ENCODE data around the gene TRIM60. TPM values are rescaled to one million over a fixed set of nuclear protein-coding genes. Genes with fewer than 3 reads are reported as not detected.

TRIM60 gene
- total RNA-seq, 2 experiments from 2014 or later, result not detected

DNA sequence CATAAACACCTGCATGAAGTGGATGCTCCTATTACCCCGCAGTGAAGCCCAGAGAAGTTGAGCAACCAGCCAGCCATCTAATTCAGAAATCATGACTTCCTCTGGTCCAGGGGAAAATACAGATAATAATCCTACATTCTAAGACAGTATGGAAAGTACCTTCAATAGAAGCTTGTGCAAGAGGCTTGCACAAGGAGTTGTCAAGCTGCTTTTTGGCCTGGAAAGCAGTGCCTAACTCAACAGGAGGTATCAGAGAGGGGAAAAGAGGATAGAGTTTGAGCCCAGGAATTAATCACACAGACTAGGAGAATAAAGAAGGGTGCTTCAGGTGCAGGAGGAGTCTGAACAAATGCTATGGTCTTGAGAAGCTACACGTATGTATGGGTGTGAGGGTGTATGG, 54.1 kb downstream of the TRIM60 start:
- Histone ChIP-seq H3K36me3 (ENCODE audit: insufficient read depth, low read length) (peaks cover 52% of the 10 kb centered on the region), H3K9me2 (ENCODE audit: insufficient read depth, low read length) (no peaks in the 10 kb centered on the region), H2AFZ (ENCODE audit: low read length) (no peak overlapping the region), H3K4me3 (ENCODE audit: low read depth, low read length, poor library complexity, severe bottlenecking) (no peak overlapping the region), H4K20me1 (ENCODE audit: insufficient read depth, low read length) (no peaks in the 10 kb centered on the region), H3K4me1 (ENCODE audit: insufficient read depth, low read length, poor library complexity, severe bottlenecking) (no peaks in the 10 kb centered on the region), H3K9me3 (ENCODE audit: low read length) (no peaks in the 10 kb centered on the region), H3K27ac (ENCODE audit: low read depth, low read length, poor library complexity, severe bottlenecking) (no peak overlapping the region), H3K4me2 (ENCODE audit: low read length) (no peak overlapping the region), H3K79me2 (ENCODE audit: insufficient read depth, low read depth, low read length) (no peaks in the 10 kb centered on the region)
- TF ChIP-seq, protein P1, sequence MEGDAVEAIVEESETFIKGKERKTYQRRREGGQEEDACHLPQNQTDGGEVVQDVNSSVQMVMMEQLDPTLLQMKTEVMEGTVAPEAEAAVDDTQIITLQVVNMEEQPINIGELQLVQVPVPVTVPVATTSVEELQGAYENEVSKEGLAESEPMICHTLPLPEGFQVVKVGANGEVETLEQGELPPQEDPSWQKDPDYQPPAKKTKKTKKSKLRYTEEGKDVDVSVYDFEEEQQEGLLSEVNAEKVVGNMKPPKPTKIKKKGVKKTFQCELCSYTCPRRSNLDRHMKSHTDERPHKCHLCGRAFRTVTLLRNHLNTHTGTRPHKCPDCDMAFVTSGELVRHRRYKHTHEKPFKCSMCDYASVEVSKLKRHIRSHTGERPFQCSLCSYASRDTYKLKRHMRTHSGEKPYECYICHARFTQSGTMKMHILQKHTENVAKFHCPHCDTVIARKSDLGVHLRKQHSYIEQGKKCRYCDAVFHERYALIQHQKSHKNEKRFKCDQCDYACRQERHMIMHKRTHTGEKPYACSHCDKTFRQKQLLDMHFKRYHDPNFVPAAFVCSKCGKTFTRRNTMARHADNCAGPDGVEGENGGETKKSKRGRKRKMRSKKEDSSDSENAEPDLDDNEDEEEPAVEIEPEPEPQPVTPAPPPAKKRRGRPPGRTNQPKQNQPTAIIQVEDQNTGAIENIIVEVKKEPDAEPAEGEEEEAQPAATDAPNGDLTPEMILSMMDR (conservative IDR thresholded peaks at IDR 0.05; ENCODE audit: low read length), result no peak
- TF ChIP-seq EZH2phosphoT487 (IDR thresholded peaks at IDR 0.05; ENCODE audit: borderline replicate concordance, low read depth, low read length), result no peak
- intact Hi-C loops (cut with micrococcal nuclease; ENCODE audit: unreplicated experiment), result no loop called here
- DNase-seq (ENCODE audit: low spot score), result no peak
- BruUV-seq (replicated peaks), result no TSS peak
- ChIA-PET CTCF (ENCODE audit: unreplicated experiment) (interaction anchor here (0.6 kb wide), 1 partner anchor 9 kb away, joined by 3 read pairs; no protein-coding TSS in a partner anchor), POLR2A (no interaction called here)

DNA sequence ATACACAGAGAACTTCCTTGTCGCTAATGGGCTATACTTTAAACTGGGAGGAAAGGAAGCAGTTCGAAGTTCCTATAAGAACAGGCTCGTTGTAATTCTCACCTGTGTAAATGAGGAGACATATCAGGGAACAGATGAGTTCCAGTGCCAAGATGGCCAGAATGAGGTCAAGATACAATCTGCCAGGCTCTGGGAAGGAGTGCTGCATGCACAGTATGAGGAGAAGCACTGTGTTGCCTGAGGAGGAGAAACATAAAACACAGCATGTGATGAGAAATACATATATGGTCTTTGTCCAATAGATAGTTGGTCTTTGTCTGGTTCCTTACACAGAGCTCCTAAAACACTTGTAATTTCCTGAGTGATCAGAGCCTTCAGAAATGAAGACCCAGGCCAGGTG, 56.6 kb downstream of the TRIM60 start:
- DNase-seq (ENCODE audit: low spot score), result no peak
- Histone ChIP-seq H3K9me3 (ENCODE audit: low read length) (no peaks in the 10 kb centered on the region), H3K4me2 (ENCODE audit: low read length) (no peak overlapping the region), H3K27ac (ENCODE audit: low read depth, low read length, poor library complexity, severe bottlenecking) (no peak overlapping the region), H4K20me1 (ENCODE audit: insufficient read depth, low read length) (no peaks in the 10 kb centered on the region), H2AFZ (ENCODE audit: low read length) (no peak overlapping the region), H3K79me2 (ENCODE audit: insufficient read depth, low read depth, low read length) (no peaks in the 10 kb centered on the region), H3K9me2 (ENCODE audit: insufficient read depth, low read length) (no peaks in the 10 kb centered on the region), H3K4me3 (ENCODE audit: low read depth, low read length, poor library complexity, severe bottlenecking) (no peak overlapping the region), H3K36me3 (ENCODE audit: insufficient read depth, low read length) (peaks cover 65% of the 10 kb centered on the region), H3K4me1 (ENCODE audit: insufficient read depth, low read length, poor library complexity, severe bottlenecking) (no peaks in the 10 kb centered on the region)
- ChIA-PET CTCF (ENCODE audit: unreplicated experiment) (no interaction called here), POLR2A (interaction anchor here (0.6 to 1.3 kb wide), 3 partner anchors 12 to 758 kb away, joined by 4 to 6 read pairs (median 4); no protein-coding TSS in a partner anchor)
- no peak for TF ChIP-seq EZH2phosphoT487 (IDR thresholded peaks at IDR 0.05; ENCODE audit: borderline replicate concordance, low read depth, low read length)
- TF ChIP-seq, protein P1 (conservative IDR thresholded peaks at IDR 0.05; ENCODE audit: low read length), result no peak
- BruUV-seq (replicated peaks), result no TSS peak
- intact Hi-C loops (cut with micrococcal nuclease; ENCODE audit: unreplicated experiment), result no loop called here

Small RNA genes lying within 50 kb of the gene (small RNA-seq; reads per million reads assigned to genes)
- not detected for gene AC106872.12

Other genes with a start within 250 kb of the TRIM60 start
- not detected in 2 replicates for gene APELA, start 154.8 kb upstream of the TRIM60 start, total RNA-seq (2014; rRNA removed; shearing (Covaris generic))
- not detected in 2 replicates for gene APELA, start 154.8 kb upstream of the TRIM60 start, total RNA-seq (2022)
- 2.8 and 3.1 TPM in 2 replicates for gene TRIM61, start 54.3 kb upstream of the TRIM60 start, total RNA-seq (2014; rRNA removed; shearing (Covaris generic))
- 5.2 and 6.1 TPM in 2 replicates for gene TRIM61, start 54.3 kb upstream of the TRIM60 start, total RNA-seq (2022)
- gene TRIM75, start 21.9 kb downstream of the TRIM60 start, total RNA-seq (2014; rRNA removed; shearing (Covaris generic)), result not detected in 2 replicates
- not detected in 2 replicates for gene TRIM75, start 21.9 kb downstream of the TRIM60 start, total RNA-seq (2022)
- gene TMEM192, start 80.9 kb downstream of the TRIM60 start, total RNA-seq (2014; rRNA removed; shearing (Covaris generic)), result 5.9 and 6.6 TPM in 2 replicates
- 15.3 and 15.5 TPM in 2 replicates for gene TMEM192, start 80.9 kb downstream of the TRIM60 start, total RNA-seq (2022)
- gene KLHL2, start 175.6 kb downstream of the TRIM60 start, total RNA-seq (2014; rRNA removed; shearing (Covaris generic)), result 21.9 and 27.9 TPM in 2 replicates
- gene KLHL2, start 175.6 kb downstream of the TRIM60 start, total RNA-seq (2022), result 33.8 and 39.6 TPM in 2 replicates

Measured in OCI-LY7 (cell line).